Testis (tissue), 5 donors: ENCODE measurements around the gene PUM1. TPM values are rescaled to one million over a fixed set of nuclear protein-coding genes. Genes with fewer than 3 reads are reported as not detected.

Experiments
- DNase-seq: peaks from one replicate; pipeline ENCODE4 v3.0.0-alpha.2; 2019
- H3K27ac ChIP-seq, 2 donors: fragments of 200-600 bp; sonication (generic); one replicate each; pipeline ENCODE4 v1.5.1; 2019
- H3K27me3 ChIP-seq: fragments of 200-600 bp; sonication (generic); one replicate; pipeline ENCODE4 v1.5.1; 2019
- H3K36me3 ChIP-seq: fragments of 200-600 bp; sonication (generic); one replicate; pipeline ENCODE4 v1.5.1; 2017; ENCODE audit warnings: low read depth; ENCODE audit errors: missing control alignments
- H3K4me1 ChIP-seq: fragments of 200-600 bp; sonication (generic); one replicate; pipeline ENCODE4 v1.5.1; 2019
- H3K4me3 ChIP-seq, 2 donors: fragments of 200-600 bp; sonication (generic); one replicate each; pipeline ENCODE4 v1.5.1; 2017 to 2019
- H3K9me3 ChIP-seq: fragments of 200-600 bp; sonication (generic); one replicate; pipeline ENCODE4 v1.5.1; 2017
- POLR2A ChIP-seq: fragments of 450-650 bp; IDR thresholded peaks from one replicate; pipeline ENCODE4 v1.6.1; 2017; ENCODE audit warnings: antibody characterized with exemption, mild to moderate bottlenecking, moderate library complexity
- WGBS, 2 donors: methylation state at CpG; one replicate each; pipeline ENCODE4 v1.1.5; 2018; 5-methylcytosine and 5-hydroxymethylcytosine counted together
- intact Hi-C: fragments of 100-400 bp; cut with DNase I; formaldehyde crosslinking; loops from one replicate; pipeline ENCODE4 v1.15.1; 2023; ENCODE audit warnings: low total_unique reads
- long read RNA-seq, 2 donors: transcript quantifications; one replicate each; lab custom pipeline, GENCODE V29; 2026
- polyA plus RNA-seq: library from polyadenylated mRNA; stranded (reverse); fragments of 350-450 nt; fragmentation: Illumina TruSeq; extraction: RNeasy Lipid Tissue Mini Kit (QIAGEN cat#74804); gene quantifications from one replicate; pipeline ENCODE4 v1.2.3, GENCODE V29; 2014; ENCODE audit warnings: low read depth, low replicate concordance; ENCODE audit not compliant: insufficient read depth
- total RNA-seq, 2 donors: library from RNA; depleted of rRNA; stranded (reverse); fragments of >200 nt; gene quantifications; one replicate each; pipeline ENCODE4 v1.2.3, GENCODE V29; 2016
- TF ChIP-seq, protein P1 (sequence below), 3 experiments: fragments of 450-650 bp in 2 of 3; fragments of 200-600 bp in 1 of 3; sonication (generic) in 1 of 3; IDR thresholded peaks; one replicate each; pipeline ENCODE4 v1.5.1; 2016 to 2019; ENCODE audit warnings: antibody characterized with exemption in 3 of 3, mild to moderate bottlenecking in 2 of 3, moderate library complexity in 1 of 3

PUM1 gene, protein sequence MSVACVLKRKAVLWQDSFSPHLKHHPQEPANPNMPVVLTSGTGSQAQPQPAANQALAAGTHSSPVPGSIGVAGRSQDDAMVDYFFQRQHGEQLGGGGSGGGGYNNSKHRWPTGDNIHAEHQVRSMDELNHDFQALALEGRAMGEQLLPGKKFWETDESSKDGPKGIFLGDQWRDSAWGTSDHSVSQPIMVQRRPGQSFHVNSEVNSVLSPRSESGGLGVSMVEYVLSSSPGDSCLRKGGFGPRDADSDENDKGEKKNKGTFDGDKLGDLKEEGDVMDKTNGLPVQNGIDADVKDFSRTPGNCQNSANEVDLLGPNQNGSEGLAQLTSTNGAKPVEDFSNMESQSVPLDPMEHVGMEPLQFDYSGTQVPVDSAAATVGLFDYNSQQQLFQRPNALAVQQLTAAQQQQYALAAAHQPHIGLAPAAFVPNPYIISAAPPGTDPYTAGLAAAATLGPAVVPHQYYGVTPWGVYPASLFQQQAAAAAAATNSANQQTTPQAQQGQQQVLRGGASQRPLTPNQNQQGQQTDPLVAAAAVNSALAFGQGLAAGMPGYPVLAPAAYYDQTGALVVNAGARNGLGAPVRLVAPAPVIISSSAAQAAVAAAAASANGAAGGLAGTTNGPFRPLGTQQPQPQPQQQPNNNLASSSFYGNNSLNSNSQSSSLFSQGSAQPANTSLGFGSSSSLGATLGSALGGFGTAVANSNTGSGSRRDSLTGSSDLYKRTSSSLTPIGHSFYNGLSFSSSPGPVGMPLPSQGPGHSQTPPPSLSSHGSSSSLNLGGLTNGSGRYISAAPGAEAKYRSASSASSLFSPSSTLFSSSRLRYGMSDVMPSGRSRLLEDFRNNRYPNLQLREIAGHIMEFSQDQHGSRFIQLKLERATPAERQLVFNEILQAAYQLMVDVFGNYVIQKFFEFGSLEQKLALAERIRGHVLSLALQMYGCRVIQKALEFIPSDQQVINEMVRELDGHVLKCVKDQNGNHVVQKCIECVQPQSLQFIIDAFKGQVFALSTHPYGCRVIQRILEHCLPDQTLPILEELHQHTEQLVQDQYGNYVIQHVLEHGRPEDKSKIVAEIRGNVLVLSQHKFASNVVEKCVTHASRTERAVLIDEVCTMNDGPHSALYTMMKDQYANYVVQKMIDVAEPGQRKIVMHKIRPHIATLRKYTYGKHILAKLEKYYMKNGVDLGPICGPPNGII
- total RNA-seq = 10 to 100 TPM; 70.5 to 89.0 TPM
- polyA plus RNA-seq = 41.3 TPM
- long read RNA-seq, donor 1, full-length matches to known transcripts = 5 of 11 reads
- long read RNA-seq, donor 1, partial matches to known transcripts = 6 of 11 reads
- long read RNA-seq, donor 1, other reads (novel, unspliced or antisense) = 0 of 11 reads
- long read RNA-seq, donor 2, partial matches to known transcripts = 0 of 3 reads
- long read RNA-seq, donor 2, other reads (novel, unspliced or antisense) = 0 of 3 reads

DNA sequence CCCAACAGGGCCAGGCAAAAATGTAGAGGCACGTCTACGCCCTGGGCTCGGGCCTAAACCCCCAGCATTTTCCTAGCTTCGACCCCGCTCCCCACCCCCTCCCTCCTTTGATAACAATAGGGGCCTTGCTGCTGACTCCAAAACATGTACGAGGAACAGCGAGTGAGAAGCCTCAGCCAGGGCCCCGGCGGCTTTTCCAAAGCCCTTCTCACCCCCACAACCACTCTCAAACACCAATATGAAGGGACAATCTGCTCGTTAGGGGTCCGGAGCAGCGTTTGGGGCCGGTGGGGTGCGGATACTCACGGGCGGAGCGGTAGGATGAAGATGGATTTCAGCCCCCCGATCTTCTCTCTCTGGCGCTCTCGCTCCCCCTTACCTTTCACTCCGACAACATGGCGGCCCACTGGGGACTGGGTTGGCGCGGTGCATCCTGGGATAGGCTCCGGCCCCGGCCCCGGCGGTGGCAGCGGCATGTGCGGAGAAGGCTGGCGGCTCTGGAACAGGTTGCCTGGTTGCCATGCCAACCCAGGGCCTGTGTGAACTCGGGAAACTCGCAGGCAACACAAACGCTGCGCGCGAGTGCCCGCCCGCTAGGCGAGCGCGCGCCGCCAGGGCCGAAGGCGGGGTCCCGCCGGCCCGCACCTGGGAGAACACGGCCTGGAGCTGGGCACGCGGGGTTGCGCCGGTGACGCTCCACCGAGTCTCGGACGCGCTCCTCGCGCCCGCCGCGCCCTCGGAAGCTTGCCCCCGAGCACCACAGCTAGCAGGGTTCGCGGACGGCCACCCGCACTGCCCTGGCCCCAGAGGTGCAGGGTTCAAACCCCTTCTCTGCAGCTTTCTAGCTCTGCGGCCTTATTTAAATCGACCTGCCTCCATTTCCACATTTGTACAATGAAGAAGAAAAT is at the start of gene PUM1:
TSS of gene PUM1 (minus strand) at position 408 of the 908 bp plus-strand sequence. CDS start 6,151 bp downstream, outside the sequence.
- peak within 1 kb of the TSS; percentile 94 to 98 for H3K27ac ChIP-seq
- intact Hi-C loops = no loop called here

DNA sequence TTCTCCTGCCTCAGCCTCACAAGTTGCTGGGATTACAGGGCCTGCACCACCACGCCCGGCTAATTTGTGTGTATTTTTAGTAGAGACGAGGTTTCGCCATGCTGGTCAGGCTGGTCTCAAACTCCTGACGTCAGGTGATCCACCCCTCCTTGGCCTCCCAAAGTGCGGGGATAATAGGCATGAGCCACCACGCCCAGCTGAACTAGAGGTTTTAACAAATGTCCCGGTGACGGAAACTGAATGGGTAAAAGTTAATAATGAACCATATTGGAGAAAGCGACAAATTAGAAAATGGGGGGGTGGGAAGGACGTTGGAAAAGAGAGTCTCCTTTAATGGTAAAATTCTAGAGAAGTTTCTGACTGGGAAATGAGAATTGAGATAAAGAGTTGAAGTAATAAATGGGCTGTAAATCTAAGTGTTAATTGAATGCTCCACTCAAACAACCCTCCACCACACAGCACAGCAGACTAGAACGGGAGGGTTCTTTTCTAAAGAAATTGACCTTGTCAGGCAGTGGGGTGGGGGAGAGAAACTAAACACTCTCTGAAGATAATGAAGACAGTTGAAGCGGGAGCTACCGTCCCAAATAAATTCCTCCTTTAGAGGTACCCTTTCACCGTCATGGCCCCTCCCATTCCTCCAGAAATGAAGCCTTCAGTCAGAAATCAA is 46.9 kb upstream of the PUM1 start:
- H3K4me3 ChIP-seq = no peak overlapping the region
- TF ChIP-seq POLR2A = no peak
- TF ChIP-seq, protein P1, sequence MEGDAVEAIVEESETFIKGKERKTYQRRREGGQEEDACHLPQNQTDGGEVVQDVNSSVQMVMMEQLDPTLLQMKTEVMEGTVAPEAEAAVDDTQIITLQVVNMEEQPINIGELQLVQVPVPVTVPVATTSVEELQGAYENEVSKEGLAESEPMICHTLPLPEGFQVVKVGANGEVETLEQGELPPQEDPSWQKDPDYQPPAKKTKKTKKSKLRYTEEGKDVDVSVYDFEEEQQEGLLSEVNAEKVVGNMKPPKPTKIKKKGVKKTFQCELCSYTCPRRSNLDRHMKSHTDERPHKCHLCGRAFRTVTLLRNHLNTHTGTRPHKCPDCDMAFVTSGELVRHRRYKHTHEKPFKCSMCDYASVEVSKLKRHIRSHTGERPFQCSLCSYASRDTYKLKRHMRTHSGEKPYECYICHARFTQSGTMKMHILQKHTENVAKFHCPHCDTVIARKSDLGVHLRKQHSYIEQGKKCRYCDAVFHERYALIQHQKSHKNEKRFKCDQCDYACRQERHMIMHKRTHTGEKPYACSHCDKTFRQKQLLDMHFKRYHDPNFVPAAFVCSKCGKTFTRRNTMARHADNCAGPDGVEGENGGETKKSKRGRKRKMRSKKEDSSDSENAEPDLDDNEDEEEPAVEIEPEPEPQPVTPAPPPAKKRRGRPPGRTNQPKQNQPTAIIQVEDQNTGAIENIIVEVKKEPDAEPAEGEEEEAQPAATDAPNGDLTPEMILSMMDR (IDR thresholded peaks at IDR 0.05) = no peak
- no peak for DNase-seq
- 41 to 55% methylated on average over 15 of the region's 15 CpGs for WGBS, 2 donors
- H3K27ac ChIP-seq = no peak overlapping the region
- H3K4me1 ChIP-seq = no peaks in the 10 kb centered on the region
- no peaks in the 10 kb centered on the region for H3K27me3 ChIP-seq
- no peaks in the 10 kb centered on the region for H3K36me3 ChIP-seq
- intact Hi-C loops = no loop called here
- no peaks in the 10 kb centered on the region for H3K9me3 ChIP-seq

More for the DNA sequence above, at the start of gene PUM1:
- DNase-seq = peak; percentile 99
- WGBS, 2 donors = 0 to 1% methylated on average over 8 to 64 of the region's 72 CpGs
- peak within 1 kb of the TSS; percentile 69 to 92 for H3K4me3 ChIP-seq
- TF ChIP-seq, protein P1 (IDR thresholded peaks at IDR 0.05) = no peak
- peak; percentile 38 for TF ChIP-seq POLR2A
- H3K4me1 ChIP-seq = peaks cover 16% of the 10 kb centered on the region
- no peaks in the 10 kb centered on the region for H3K27me3 ChIP-seq
- H3K9me3 ChIP-seq = no peaks in the 10 kb centered on the region
- H3K36me3 ChIP-seq = no peaks in the 10 kb centered on the region

DNA sequence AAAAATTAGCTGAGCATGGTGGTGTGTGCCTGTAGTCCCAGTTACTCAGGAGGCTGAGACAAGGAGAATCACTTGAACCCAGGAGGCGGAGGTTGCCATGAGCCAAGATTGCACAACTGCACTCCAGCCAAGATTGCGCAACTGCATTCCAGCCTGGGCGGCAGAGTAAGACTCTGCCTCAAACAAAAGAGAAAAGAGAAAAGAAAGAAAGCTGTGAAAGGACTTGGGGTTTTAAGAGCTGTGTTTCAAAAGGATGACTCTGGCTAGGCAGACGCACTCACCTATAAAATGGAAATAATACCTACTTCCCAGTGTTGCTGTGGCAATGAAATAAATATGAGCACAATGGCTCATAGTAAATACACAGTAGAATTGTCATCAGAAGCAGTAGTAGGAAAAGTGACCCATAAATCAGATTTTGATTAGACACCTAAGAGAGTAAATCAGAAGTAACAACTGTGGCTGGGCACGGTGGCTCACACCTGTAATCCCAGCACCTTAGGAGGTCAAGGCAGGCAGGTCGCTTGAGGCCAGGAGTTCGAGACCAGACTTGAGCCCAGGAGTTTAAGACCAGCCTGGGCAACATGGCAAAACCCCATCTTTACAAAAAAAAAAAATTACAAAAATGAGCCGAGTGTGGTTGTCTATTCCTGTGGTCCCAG is 45.9 kb upstream of the PUM1 start:
- H3K9me3 ChIP-seq = no peaks in the 10 kb centered on the region
- intact Hi-C loops = no loop called here
- H3K36me3 ChIP-seq = no peaks in the 10 kb centered on the region
- H3K27ac ChIP-seq = no peak overlapping the region
- 86 to 87% methylated on average over 8 of the region's 8 CpGs for WGBS, 2 donors
- no peak overlapping the region for H3K4me3 ChIP-seq
- DNase-seq = no peak
- no peaks in the 10 kb centered on the region for H3K4me1 ChIP-seq
- no peaks in the 10 kb centered on the region for H3K27me3 ChIP-seq
- TF ChIP-seq, protein P1 (IDR thresholded peaks at IDR 0.05) = no peak
- TF ChIP-seq POLR2A = no peak
